Measurements from ENCODE around the gene FRYL.

GRCh38 chr4:48756689-48757220, 23.3 kb downstream of the FRYL start:
- TF ChIP-seq CTCF (IDR thresholded peaks at IDR 0.05) (no peak), POLR2A (IDR thresholded peaks at IDR 0.05) (no peak)
